GM12892 (cell line): Measurements from ENCODE around the gene PSMB7.
A peak's percentile ranks its signal among the peaks of the same experiment; 100 is the strongest.

Experiments used
- DNase-seq: peaks from one replicate; pipeline ENCODE4 v3.0.0; 2011; ENCODE audit not compliant: insufficient read length
- FAIRE-seq: peaks from 2 replicates; lab custom pipeline; 2011; peaks lifted over from hg19 to GRCh38; lab: Jason Lieb, UNC
- POLR2A ChIP-seq: IDR thresholded peaks from 2 replicates; pipeline ENCODE4 v1.6.1; 2011; ENCODE audit warnings: low read depth, low read length, control low read depth
- POLR2AphosphoS5 ChIP-seq: IDR thresholded peaks from 2 replicates; pipeline ENCODE4 v1.6.1; 2011; ENCODE audit warnings: low read depth, low read length, control low read depth
- TAF1 ChIP-seq: IDR thresholded peaks from 2 replicates; pipeline ENCODE4 v1.6.1; 2011; ENCODE audit warnings: low read depth, mild to moderate bottlenecking, control low read depth, low read length, borderline replicate concordance

Gene PSMB7

GRCh38 chr9:124334568-124335319 is 80.5 kb downstream of the PSMB7 start:
- FAIRE-seq (no peak), DNase-seq (no peak)
- peak; percentile 52 for TF ChIP-seq POLR2A
- 0 out of 2 replicates have a peak, but pooled peaks have one; percentile 40 for TF ChIP-seq POLR2AphosphoS5
- TF ChIP-seq TAF1, result no peak

- FAIRE-seq, result no peak
- DNase-seq, result no peak
These were observed 82.1 kb downstream of the PSMB7 start for GRCh38 chr9:124333203-124333579.

GRCh38 chr9:124332361-124333202 is 82.7 kb downstream of the PSMB7 start:
- no peak for TF ChIP-seq POLR2AphosphoS5
- TF ChIP-seq TAF1, result no peak
- TF ChIP-seq POLR2A, result no peak
- FAIRE-seq (no peak), DNase-seq (no peak)

More at GRCh38 chr9:124333203-124333579, 82.1 kb downstream of the PSMB7 start:
- TF ChIP-seq POLR2A, result no peak

- TF ChIP-seq TAF1 (no peak), POLR2A (peak; percentile 40; the same call in 1 of the 2 replicates), POLR2AphosphoS5 (no peak)
- no peak for DNase-seq
- FAIRE-seq, result no peak
These were observed 83.7 kb downstream of the PSMB7 start for GRCh38 chr9:124331580-124331979.

- no peak for FAIRE-seq
These were observed 85.1 kb downstream of the PSMB7 start for GRCh38 chr9:124330011-124330697.

GRCh38 chr9:124329206-124329792 is 85.9 kb downstream of the PSMB7 start:
- TF ChIP-seq TAF1 (no peak), POLR2A (no peak)
- no peak for DNase-seq
- no peak for FAIRE-seq

More at GRCh38 chr9:124330011-124330697, 85.1 kb downstream of the PSMB7 start:
- TF ChIP-seq TAF1, result no peak
- no peak for TF ChIP-seq POLR2A
- TF ChIP-seq POLR2AphosphoS5, result no peak
- DNase-seq, result no peak

GRCh38 chr9:124328285-124328684 is 87.0 kb downstream of the PSMB7 start:
- DNase-seq (no peak), FAIRE-seq (no peak)
- no peak for TF ChIP-seq TAF1
- no peak for TF ChIP-seq POLR2AphosphoS5
- no peak for TF ChIP-seq POLR2A

- DNase-seq (no peak), FAIRE-seq (no peak)
- TF ChIP-seq POLR2AphosphoS5 (no peak), TAF1 (no peak), POLR2A (no peak)
These were observed 87.8 kb downstream of the PSMB7 start for GRCh38 chr9:124327491-124327890.

GRCh38 chr9:124326378-124326777 is 88.9 kb downstream of the PSMB7 start:
- no peak for TF ChIP-seq POLR2A
- no peak for TF ChIP-seq TAF1
- no peak for TF ChIP-seq POLR2AphosphoS5
- FAIRE-seq, result no peak
- DNase-seq, result no peak

GRCh38 chr9:124325816-124326215 is 89.4 kb downstream of the PSMB7 start:
- no peak for DNase-seq
- TF ChIP-seq TAF1, result no peak
- FAIRE-seq, result no peak

GRCh38 chr9:124323904-124324303 is 91.3 kb downstream of the PSMB7 start:
- TF ChIP-seq TAF1 (no peak), POLR2AphosphoS5 (no peak), POLR2A (no peak)
- FAIRE-seq (no peak), DNase-seq (no peak)
